NT2/D1 (cell line): ENCODE results near the gene GPR137C.

Source experiments
- DNase-seq: peaks from one replicate; pipeline ENCODE4 v3.0.0-alpha.2; 2011; ENCODE audit warnings: low read depth, low spot score
- H3K27me3 ChIP-seq: 2 replicates; pipeline ENCODE4 v1.6.0; 2011; ENCODE audit warnings: mild to moderate bottlenecking; ENCODE audit not compliant: insufficient read length, insufficient read depth
- H3K36me3 ChIP-seq: 2 replicates; pipeline ENCODE4 v1.6.1; 2011; ENCODE audit warnings: mild to moderate bottlenecking, low read length, mixed read lengths; ENCODE audit not compliant: insufficient read depth, insufficient read length
- H3K4me1 ChIP-seq: 2 replicates; pipeline ENCODE4 v1.5.1; 2011; ENCODE audit not compliant: insufficient read depth, insufficient read length
- H3K4me3 ChIP-seq: 2 replicates; pipeline ENCODE4 v1.5.1; 2011; ENCODE audit warnings: low read depth; ENCODE audit not compliant: insufficient read length
- H3K9ac ChIP-seq: 2 replicates; pipeline ENCODE4 v1.6.0; 2011; ENCODE audit warnings: low read depth; ENCODE audit not compliant: insufficient read length
- H3K9me3 ChIP-seq: 2 replicates; pipeline ENCODE4 v1.5.1; 2011; ENCODE audit warnings: mild to moderate bottlenecking, low read length; ENCODE audit not compliant: insufficient read depth
- SUZ12 ChIP-seq: IDR thresholded peaks from 2 replicates; pipeline ENCODE4 v1.6.1; 2011; ENCODE audit not compliant: insufficient read length, insufficient read depth; ENCODE audit errors: extremely low read depth
- YY1 ChIP-seq: IDR thresholded peaks from 2 replicates; pipeline ENCODE4 v1.6.1; 2011; ENCODE audit not compliant: insufficient read length, insufficient read depth
- ZNF274 ChIP-seq: IDR thresholded peaks from 2 replicates; pipeline ENCODE4 v1.6.1; 2011; ENCODE audit warnings: mild to moderate bottlenecking, low read depth, low read length

The GPR137C gene

GRCh38 chr14:52607061-52607460, 54.4 kb downstream of the GPR137C start:
- TF ChIP-seq YY1: no peak
- no peaks in the 10 kb centered on the region for H3K36me3 ChIP-seq
- DNase-seq: no peak

GRCh38 chr14:52609445-52610044, 56.9 kb downstream of the GPR137C start:
- H3K4me1 ChIP-seq: no peaks in the 10 kb centered on the region
- no peak for DNase-seq
- no peak overlapping the region for H3K4me3 ChIP-seq
- H3K9me3 ChIP-seq: no peaks in the 10 kb centered on the region
- H3K27me3 ChIP-seq: no peaks in the 10 kb centered on the region
- TF ChIP-seq SUZ12 (no peak), YY1 (no peak), ZNF274 (no peak)
- H3K9ac ChIP-seq: no peak overlapping the region
- H3K36me3 ChIP-seq: no peaks in the 10 kb centered on the region

More at GRCh38 chr14:52607061-52607460, 54.4 kb downstream of the GPR137C start:
- no peaks in the 10 kb centered on the region for H3K4me1 ChIP-seq
- H3K9me3 ChIP-seq: no peaks in the 10 kb centered on the region
- H3K27me3 ChIP-seq: no peaks in the 10 kb centered on the region
- H3K9ac ChIP-seq: no peak overlapping the region
- H3K4me3 ChIP-seq: no peak overlapping the region

- Histone ChIP-seq H3K27me3 (no peaks in the 10 kb centered on the region), H3K9me3 (no peaks in the 10 kb centered on the region), H3K9ac (no peak overlapping the region), H3K36me3 (no peaks in the 10 kb centered on the region), H3K4me1 (no peaks in the 10 kb centered on the region), H3K4me3 (no peak overlapping the region)
- TF ChIP-seq SUZ12: no peak
- no peak for TF ChIP-seq YY1
- TF ChIP-seq ZNF274: no peak
- DNase-seq: no peak
Measured at GRCh38 chr14:52610187-52610586, 57.6 kb downstream of the GPR137C start.

- Histone ChIP-seq H3K9ac (no peak overlapping the region), H3K36me3 (no peaks in the 10 kb centered on the region), H3K4me1 (no peaks in the 10 kb centered on the region), H3K27me3 (no peaks in the 10 kb centered on the region), H3K4me3 (no peak overlapping the region), H3K9me3 (no peaks in the 10 kb centered on the region)
- TF ChIP-seq YY1: no peak
- no peak for TF ChIP-seq ZNF274
- TF ChIP-seq SUZ12: no peak
- DNase-seq: no peak
Measured at GRCh38 chr14:52618602-52619001, 66.0 kb downstream of the GPR137C start.

- no peak overlapping the region for H3K9ac ChIP-seq
- no peaks in the 10 kb centered on the region for H3K4me1 ChIP-seq
- H3K9me3 ChIP-seq: no peaks in the 10 kb centered on the region
- H3K4me3 ChIP-seq: no peak overlapping the region
- no peak for TF ChIP-seq SUZ12
- TF ChIP-seq YY1: no peak
- TF ChIP-seq ZNF274: no peak
- DNase-seq: no peak
- H3K27me3 ChIP-seq: no peaks in the 10 kb centered on the region
- H3K36me3 ChIP-seq: no peaks in the 10 kb centered on the region
Measured at GRCh38 chr14:52619687-52620086, 67.1 kb downstream of the GPR137C start.

GRCh38 chr14:52640137-52640536, 87.5 kb downstream of the GPR137C start:
- H3K36me3 ChIP-seq: peaks cover 4% of the 10 kb centered on the region
- H3K9me3 ChIP-seq: no peaks in the 10 kb centered on the region
- no peak overlapping the region for H3K9ac ChIP-seq
- TF ChIP-seq SUZ12 (no peak), YY1 (no peak), ZNF274 (no peak)
- no peaks in the 10 kb centered on the region for H3K27me3 ChIP-seq
- DNase-seq: no peak
- no peak overlapping the region for H3K4me3 ChIP-seq
- no peaks in the 10 kb centered on the region for H3K4me1 ChIP-seq

- Histone ChIP-seq H3K27me3 (no peaks in the 10 kb centered on the region), H3K9ac (no peak overlapping the region), H3K4me1 (no peaks in the 10 kb centered on the region), H3K4me3 (no peak overlapping the region), H3K36me3 (peaks cover 4% of the 10 kb centered on the region), H3K9me3 (no peaks in the 10 kb centered on the region)
- no peak for DNase-seq
- TF ChIP-seq YY1 (no peak), SUZ12 (no peak), ZNF274 (no peak)
Measured at GRCh38 chr14:52641745-52642144, 89.1 kb downstream of the GPR137C start.
